ENCODE measurements around the gene NFIC. TPM values are rescaled to one million over a fixed set of nuclear protein-coding genes. Genes with fewer than 3 reads are reported as not detected.

The NFIC gene
- polyA plus RNA-seq, 1 experiment: 5.0 TPM

DNA sequence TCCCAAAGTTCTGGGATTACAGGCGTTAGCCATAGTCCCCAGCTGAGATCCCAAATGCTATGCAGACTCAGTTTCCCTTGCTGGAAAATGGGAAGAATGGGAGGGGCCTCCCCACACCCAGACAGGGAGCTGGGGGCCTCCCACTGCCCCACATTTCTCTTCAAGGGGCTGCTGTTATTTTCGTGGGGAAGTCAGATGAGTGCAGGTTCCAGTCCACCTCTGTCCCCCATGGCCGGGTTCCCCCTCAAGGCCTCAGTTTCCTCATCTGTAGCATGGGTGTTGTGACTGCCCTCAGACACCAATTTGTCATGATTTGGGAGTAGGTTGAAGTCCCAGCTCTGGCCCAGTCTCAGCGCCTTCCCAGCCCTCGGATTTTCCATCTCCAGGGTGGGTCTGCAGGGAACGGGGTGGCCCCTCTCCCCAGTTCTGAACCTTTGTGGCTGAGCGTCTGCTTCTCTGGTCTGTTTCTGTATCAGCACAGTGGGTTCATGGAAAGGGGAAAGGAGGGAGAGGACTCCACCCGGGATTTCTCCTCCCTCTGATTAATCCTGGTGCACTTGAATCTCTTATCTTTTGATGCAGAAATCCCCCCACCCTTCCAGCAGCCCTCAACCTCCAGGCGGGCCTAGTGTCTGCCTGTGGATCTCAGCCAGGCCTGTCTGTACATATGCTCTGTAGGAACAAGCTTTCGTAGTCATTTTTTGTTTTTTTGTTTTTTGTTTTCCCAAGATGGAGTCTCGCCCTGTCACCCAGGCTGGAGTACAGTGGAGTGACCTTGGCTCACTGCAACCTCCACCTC is 12.2 kb downstream of the NFIC start:
- TF ChIP-seq, protein P1, sequence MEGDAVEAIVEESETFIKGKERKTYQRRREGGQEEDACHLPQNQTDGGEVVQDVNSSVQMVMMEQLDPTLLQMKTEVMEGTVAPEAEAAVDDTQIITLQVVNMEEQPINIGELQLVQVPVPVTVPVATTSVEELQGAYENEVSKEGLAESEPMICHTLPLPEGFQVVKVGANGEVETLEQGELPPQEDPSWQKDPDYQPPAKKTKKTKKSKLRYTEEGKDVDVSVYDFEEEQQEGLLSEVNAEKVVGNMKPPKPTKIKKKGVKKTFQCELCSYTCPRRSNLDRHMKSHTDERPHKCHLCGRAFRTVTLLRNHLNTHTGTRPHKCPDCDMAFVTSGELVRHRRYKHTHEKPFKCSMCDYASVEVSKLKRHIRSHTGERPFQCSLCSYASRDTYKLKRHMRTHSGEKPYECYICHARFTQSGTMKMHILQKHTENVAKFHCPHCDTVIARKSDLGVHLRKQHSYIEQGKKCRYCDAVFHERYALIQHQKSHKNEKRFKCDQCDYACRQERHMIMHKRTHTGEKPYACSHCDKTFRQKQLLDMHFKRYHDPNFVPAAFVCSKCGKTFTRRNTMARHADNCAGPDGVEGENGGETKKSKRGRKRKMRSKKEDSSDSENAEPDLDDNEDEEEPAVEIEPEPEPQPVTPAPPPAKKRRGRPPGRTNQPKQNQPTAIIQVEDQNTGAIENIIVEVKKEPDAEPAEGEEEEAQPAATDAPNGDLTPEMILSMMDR (IDR thresholded peaks at IDR 0.05; ENCODE audit: insufficient read depth, low read depth, low read length): no peak
- Histone ChIP-seq H3K27me3 (ENCODE audit: control insufficient read depth, insufficient read depth, low read length) (no peaks in the 10 kb centered on the region), H3K4me3 (ENCODE audit: low read depth, low read length) (no peak overlapping the region), H3K36me3 (ENCODE audit: control insufficient read depth, insufficient read depth, low read length) (peaks cover 18% of the 10 kb centered on the region)
- CTCF ChIA-PET: interaction anchor here (0.6 kb wide), 1 partner anchor 51 kb away, joined by 3 read pairs; no protein-coding TSS in a partner anchor
- POLR2A ChIA-PET: no interaction called here
- no peak for DNase-seq (ENCODE audit: low read depth)

DNA sequence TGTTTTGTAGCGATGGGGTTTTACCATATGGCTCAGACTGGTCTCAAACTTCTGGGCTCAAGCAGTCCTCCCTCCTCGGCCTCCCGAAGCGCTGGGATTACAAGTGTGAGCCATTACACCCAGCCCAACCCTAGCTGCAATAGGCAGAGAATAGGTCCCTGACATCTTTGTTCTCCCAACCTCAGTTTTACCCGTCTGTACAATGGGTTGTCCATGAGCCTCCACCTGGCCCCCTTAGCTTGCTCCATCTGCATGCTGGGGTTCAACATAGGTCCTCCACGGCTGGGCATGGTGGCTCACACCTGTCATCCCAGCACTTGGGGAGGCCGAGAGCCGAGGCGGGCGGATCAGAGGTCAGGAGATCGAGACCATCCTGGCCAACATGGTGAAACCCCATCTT is 14.4 kb downstream of the NFIC start:
- CTCF ChIA-PET: interaction anchor here (1.0 kb wide), 1 partner anchor 49 kb away, joined by 3 read pairs; no protein-coding TSS in a partner anchor
- no peak for DNase-seq (ENCODE audit: low read depth)
- Histone ChIP-seq H3K36me3 (ENCODE audit: control insufficient read depth, insufficient read depth, low read length) (peaks cover 21% of the 10 kb centered on the region), H3K4me3 (ENCODE audit: low read depth, low read length) (no peak overlapping the region), H3K27me3 (ENCODE audit: control insufficient read depth, insufficient read depth, low read length) (no peaks in the 10 kb centered on the region)
- TF ChIP-seq, protein P1 (IDR thresholded peaks at IDR 0.05; ENCODE audit: insufficient read depth, low read depth, low read length): no peak
- POLR2A ChIA-PET: no interaction called here

DNA sequence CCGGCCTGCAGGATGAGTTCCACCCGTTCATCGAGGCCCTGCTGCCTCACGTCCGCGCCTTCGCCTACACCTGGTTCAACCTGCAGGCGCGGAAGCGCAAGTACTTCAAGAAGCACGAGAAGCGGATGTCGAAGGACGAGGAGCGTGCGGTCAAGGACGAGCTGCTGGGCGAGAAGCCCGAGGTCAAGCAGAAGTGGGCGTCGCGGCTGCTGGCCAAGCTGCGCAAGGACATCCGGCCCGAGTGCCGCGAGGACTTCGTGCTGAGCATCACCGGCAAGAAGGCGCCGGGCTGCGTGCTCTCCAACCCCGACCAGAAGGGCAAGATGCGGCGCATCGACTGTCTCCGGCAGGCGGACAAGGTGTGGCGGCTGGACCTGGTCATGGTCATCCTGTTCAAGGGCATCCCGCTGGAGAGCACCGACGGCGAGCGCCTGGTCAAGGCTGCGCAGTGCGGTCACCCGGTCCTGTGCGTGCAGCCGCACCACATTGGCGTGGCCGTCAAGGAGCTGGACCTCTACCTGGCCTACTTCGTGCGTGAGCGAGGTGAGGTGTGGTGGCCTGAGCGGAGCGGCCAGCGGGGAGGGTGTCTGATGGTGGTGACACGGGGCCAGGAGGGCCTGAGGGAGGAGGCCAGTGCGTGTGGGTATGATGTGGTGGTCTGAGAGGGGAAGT is 15.5 kb downstream of the NFIC start:
- TF ChIP-seq, protein P1 (IDR thresholded peaks at IDR 0.05; ENCODE audit: insufficient read depth, low read depth, low read length): no peak
- ChIA-PET POLR2A (no interaction called here), CTCF (no interaction called here)
- Histone ChIP-seq H3K4me3 (ENCODE audit: low read depth, low read length) (no peak overlapping the region), H3K27me3 (ENCODE audit: control insufficient read depth, insufficient read depth, low read length) (no peaks in the 10 kb centered on the region), H3K36me3 (ENCODE audit: control insufficient read depth, insufficient read depth, low read length) (peaks cover 21% of the 10 kb centered on the region)
- DNase-seq (ENCODE audit: low read depth): no peak

DNA sequence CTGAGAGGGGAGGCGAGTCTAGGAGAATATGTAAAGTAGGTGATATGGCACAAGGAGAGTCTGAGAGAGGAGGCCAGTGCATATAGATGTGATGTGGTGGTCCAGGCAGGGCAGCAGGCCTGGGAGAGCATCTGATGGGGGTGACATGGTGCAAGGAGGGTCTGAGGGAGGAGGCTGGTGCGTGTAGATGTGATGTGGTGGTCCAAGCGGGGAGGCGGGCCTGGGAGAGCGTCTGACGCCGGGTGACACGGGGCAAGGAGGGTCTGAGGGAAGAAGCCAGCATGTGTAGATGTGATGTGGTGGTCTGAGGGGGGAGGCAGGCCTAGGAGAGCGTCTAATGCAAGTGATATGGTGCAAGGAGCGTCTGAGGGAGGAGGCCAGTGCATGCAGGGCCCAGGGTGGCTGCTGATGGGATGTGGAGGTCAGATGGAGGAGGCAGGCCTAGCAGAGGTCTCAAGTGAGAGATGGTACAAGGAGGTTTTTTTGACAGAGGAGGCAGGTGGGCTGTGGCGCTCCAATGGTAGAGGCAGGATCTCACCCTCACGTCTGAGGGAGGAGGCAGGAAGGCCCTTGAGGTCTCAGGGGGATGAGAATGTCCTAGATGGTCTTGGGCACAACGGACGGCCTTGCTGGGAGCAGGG is 16.2 kb downstream of the NFIC start:
- TF ChIP-seq, protein P1 (IDR thresholded peaks at IDR 0.05; ENCODE audit: insufficient read depth, low read depth, low read length): no peak
- Histone ChIP-seq H3K27me3 (ENCODE audit: control insufficient read depth, insufficient read depth, low read length) (no peaks in the 10 kb centered on the region), H3K4me3 (ENCODE audit: low read depth, low read length) (no peak overlapping the region), H3K36me3 (ENCODE audit: control insufficient read depth, insufficient read depth, low read length) (peaks cover 21% of the 10 kb centered on the region)
- CTCF ChIA-PET: no interaction called here
- no peak for DNase-seq (ENCODE audit: low read depth)
- POLR2A ChIA-PET: no interaction called here

DNA sequence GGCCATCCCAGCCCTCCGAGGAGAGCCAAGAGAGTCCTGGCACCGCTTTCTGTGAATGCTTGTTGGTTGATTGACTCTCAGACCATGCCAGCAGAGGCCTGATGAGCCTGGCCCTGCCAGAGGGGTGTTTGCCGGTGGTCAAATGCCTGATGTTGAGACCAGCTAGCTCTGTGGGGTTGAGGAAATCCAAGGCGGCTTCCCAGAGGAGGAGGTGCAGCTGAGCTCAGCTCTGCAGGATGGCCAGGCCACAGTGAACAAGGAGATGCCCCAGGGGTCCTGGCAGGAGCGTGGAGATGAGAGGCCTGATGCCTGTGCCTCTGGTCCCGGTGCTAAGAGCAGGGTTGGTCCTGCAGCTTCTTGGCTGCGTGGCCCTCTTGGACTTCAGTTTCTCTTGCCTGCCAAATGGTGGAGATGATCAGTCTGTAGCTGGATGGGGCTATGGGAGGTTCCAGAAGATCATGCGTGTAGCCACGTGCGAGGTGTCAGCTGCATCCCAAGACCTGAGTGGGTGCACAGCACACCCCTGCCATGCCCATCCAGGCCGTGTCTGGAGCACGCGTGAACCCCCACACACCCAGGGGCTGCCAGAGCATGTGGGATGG is 16.8 kb downstream of the NFIC start:
- ChIA-PET POLR2A (no interaction called here), CTCF (no interaction called here)
- no peak for DNase-seq (ENCODE audit: low read depth)
- Histone ChIP-seq H3K4me3 (ENCODE audit: low read depth, low read length) (no peak overlapping the region), H3K36me3 (ENCODE audit: control insufficient read depth, insufficient read depth, low read length) (peaks cover 24% of the 10 kb centered on the region), H3K27me3 (ENCODE audit: control insufficient read depth, insufficient read depth, low read length) (no peaks in the 10 kb centered on the region)
- TF ChIP-seq, protein P1 (IDR thresholded peaks at IDR 0.05; ENCODE audit: insufficient read depth, low read depth, low read length): no peak
